ENCODE results near the gene ANO7. TPM values are rescaled to one million over a fixed set of nuclear protein-coding genes. Genes with fewer than 3 reads are reported as not detected.

The ANO7 gene
- total RNA-seq, 1 donor from 2014 or later, result 0.52 TPM

DNA sequence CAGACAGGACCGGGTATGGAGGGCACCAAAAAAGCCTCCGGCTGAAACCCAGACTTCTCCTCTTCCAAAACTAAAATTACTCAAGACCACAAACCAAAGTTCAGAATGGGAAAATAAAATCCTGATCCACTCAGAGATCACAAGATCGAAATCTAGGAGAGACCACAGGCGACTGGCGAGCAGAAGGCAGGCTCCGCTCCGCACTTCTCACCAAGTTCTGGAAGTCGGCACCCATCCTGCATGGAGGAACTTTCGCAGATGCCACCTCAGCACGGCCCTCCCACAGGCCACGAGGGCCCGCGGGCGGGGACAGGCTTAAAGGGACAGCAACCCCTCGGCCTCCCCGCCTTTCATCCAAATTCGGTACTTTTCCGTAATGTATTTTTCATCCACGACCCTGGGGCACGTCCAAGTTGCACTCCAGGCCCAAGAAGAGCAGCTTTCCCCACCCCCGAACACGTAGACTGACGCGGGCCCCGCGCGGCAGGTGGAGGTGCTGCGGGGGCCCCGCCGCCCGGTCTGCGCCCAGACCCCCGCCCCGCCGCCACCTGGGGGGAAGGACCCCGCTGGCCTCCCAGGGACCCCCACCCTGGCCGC lies 83.3 kb downstream of the ANO7 start:
- intact Hi-C loops (cut with micrococcal nuclease), result loop anchor here (2.0 kb wide), 1 partner anchor 43 kb away; the partner anchor contains the start of genes HDLBP and SEPTIN2

DNA sequence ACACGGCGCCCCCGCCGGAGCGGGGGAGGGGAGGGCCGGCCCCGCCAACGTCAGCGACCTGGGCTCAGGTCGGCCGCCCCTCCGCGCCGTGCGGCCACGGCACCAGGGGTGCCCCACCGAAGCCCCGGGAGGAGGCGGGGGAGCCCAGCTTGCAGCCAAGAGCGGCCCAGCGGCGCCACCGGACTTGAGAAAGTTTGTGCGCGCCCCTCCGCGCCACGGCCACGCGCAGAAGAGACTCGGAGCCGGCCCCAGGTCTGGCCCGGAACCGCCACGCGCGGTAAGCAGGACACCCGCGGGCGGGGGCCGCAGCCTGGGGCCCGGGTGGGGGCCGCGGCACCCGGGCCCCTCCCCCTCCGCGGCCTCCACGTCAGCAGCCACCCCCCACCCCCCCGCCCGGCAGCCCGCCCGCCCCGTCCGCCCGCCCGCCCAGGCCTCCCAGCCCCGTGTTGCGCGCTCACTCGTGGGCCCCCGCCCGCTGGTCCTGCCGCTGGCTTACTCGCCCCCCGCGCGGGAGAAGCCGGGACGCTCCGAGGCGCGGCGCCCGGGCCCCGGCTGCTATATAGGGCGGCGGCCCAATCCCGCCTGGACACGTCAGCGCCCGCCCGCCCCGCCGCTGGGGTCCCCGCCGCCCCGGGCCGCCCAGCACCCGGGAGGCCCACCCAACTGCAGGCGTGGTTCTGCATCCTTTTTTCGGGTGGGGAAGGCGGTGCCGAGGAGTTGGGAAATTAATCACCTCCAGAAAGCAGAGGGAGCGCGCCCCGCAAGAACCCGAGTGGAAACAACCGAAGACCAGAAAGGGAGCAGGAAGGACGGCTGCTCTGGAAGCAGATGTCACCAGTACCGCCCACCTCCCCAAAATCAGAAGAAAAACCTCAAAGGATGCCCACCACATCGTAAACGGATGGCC lies 84.1 kb downstream of the ANO7 start:
- intact Hi-C loops (cut with micrococcal nuclease), result loop anchor here (2.0 kb wide), 1 partner anchor 42 kb away; the partner anchor contains the start of genes HDLBP and SEPTIN2

DNA sequence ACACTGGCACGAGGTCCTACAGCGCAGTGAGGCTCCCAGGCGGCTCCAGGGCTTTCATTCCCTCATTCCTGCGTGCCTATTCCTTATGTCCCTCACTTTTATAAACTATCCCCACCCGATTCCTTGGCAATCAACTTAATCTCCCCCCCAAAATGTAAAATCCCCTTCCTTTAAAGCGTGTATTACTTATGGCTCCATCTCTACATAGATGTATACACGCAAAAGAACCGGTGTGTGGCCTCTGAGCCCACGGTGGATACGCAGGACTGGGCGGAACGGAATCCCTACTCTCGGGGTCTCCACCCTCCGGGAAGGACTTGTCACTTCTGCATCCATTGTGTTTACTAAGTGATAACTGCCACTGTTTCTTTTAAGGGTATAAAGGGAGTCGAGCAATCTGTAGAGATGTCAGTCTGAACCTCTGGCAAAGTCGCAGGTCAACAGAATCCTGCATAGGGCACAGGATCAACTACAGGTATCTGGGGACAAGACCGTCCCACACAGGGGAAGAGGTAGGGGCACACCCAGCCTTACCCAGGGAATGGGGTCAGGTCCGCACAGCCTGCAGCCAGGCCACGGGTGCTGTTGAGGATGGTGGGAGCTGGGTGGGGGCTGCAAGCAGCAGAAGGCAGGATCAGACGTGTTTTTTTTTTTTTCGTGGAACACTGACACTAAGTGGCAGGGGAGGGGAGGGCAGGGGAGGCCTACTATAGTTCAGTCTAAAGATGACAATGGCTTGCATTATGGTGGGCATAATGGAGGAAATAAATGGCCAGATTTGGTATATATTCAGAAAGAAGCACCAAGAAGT lies 84.9 kb downstream of the ANO7 start:
- intact Hi-C loops (cut with micrococcal nuclease), result loop anchor here (2.0 kb wide), 1 partner anchor 41 kb away; the partner anchor contains the start of genes HDLBP and SEPTIN2

DNA sequence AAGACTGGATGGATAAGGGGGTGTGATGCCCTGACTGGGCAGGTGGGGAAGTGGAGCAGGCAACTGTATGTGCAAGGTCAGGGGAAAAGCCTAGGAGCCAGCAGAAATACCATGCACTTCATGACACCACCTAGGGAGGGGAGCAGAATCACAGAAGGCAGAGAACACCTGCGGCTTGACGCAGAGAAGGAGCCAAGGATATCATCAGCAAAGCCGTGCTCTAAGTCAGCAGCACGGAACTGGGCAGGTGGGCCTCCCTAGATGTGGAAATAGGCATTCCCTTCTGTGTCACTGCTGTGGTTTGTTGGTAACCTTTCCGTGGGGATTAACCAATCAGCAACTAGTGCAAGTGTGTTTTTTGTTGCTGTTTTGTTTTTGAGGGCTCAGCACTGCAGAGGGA lies 85.7 kb downstream of the ANO7 start:
- intact Hi-C loops (cut with micrococcal nuclease), result no loop called here

Other genes starting within 250 kb of the ANO7 start
- gene SNED1, start 190.1 kb upstream of the ANO7 start, total RNA-seq, result 29.1 and 29.8 TPM in 2 replicates
- 33.7 and 33.8 TPM in 2 replicates for gene MTERF4, start 86.4 kb upstream of the ANO7 start, total RNA-seq
- 66.9 and 70.9 TPM in 2 replicates for gene PASK, start 39.2 kb upstream of the ANO7 start, total RNA-seq
- 93.6 and 98.1 TPM in 2 replicates for gene PPP1R7, start 38.2 kb upstream of the ANO7 start, total RNA-seq
- gene HDLBP, start 127.0 kb downstream of the ANO7 start, total RNA-seq, result 224 and 240 TPM in 2 replicates
- 202 and 204 TPM in 2 replicates for gene SEPTIN2, start 127.2 kb downstream of the ANO7 start, total RNA-seq
- gene FARP2, start 167.6 kb downstream of the ANO7 start, total RNA-seq, result 23.3 and 23.5 TPM in 2 replicates